ENCODE data around the gene CAP1.

CAP1 gene

GRCh38 chr1:40045182-40045581, 4.7 kb downstream of the CAP1 start:
- TF ChIP-seq CTCF (IDR thresholded peaks at IDR 0.05; ENCODE audit: insufficient read depth, low read length, missing control alignments), result no peak
- POLR2A ChIA-PET, result interaction anchor here (0.6 kb wide), 1 partner anchor 116 kb away, joined by 3 read pairs; no protein-coding TSS in a partner anchor

GRCh38 chr1:40045766-40046165, 5.2 kb downstream of the CAP1 start:
- H3K4me3 ChIP-seq (ENCODE audit: low read depth, low read length), result no peak overlapping the region
- ChIA-PET CTCF (interaction anchor here (1.3 to 1.6 kb wide), 4 partner anchors 14 to 144 kb away, joined by 3 to 5 read pairs (median 4); partner anchors contain the start of gene MYCL), POLR2A (interaction anchor here (0.6 to 0.7 kb wide), 2 partner anchors 10 to 116 kb away, joined by 3 read pairs; no protein-coding TSS in a partner anchor)
- TF ChIP-seq CTCF (IDR thresholded peaks at IDR 0.05; ENCODE audit: insufficient read depth, low read length, missing control alignments), result no peak
- DNase-seq (ENCODE audit: low read depth, low spot score), result no peak

More at GRCh38 chr1:40045182-40045581, 4.7 kb downstream of the CAP1 start:
- DNase-seq (ENCODE audit: low read depth, low spot score), result no peak
- CTCF ChIA-PET, result interaction anchor here (1.3 to 1.6 kb wide), 4 partner anchors 13 to 143 kb away, joined by 3 to 5 read pairs (median 4); partner anchors contain the start of gene MYCL
- no peak overlapping the region for H3K4me3 ChIP-seq (ENCODE audit: low read depth, low read length)

GRCh38 chr1:40047276-40047675, 6.7 kb downstream of the CAP1 start:
- ChIA-PET CTCF (no interaction called here), POLR2A (no interaction called here)
- no peak overlapping the region for H3K4me3 ChIP-seq (ENCODE audit: low read depth, low read length)
- no peak for TF ChIP-seq CTCF (IDR thresholded peaks at IDR 0.05; ENCODE audit: insufficient read depth, low read length, missing control alignments)
- DNase-seq (ENCODE audit: low read depth, low spot score), result no peak

GRCh38 chr1:40047769-40048168, 7.2 kb downstream of the CAP1 start:
- TF ChIP-seq CTCF (IDR thresholded peaks at IDR 0.05; ENCODE audit: insufficient read depth, low read length, missing control alignments), result no peak
- no peak for DNase-seq (ENCODE audit: low read depth, low spot score)
- ChIA-PET CTCF (no interaction called here), POLR2A (no interaction called here)
- no peak overlapping the region for H3K4me3 ChIP-seq (ENCODE audit: low read depth, low read length)

- ChIA-PET POLR2A (interaction anchor here (0.9 to 1.0 kb wide), 3 partner anchors 9 to 10 kb away, joined by 3 to 4 read pairs (median 4); partner anchors contain the start of gene CAP1), CTCF (interaction anchor here (1.0 to 1.8 kb wide), 8 partner anchors 9 to 287 kb away, joined by 3 to 6 read pairs (median 4); partner anchors contain the start of gene CAP1)
- TF ChIP-seq CTCF (IDR thresholded peaks at IDR 0.05; ENCODE audit: insufficient read depth, low read length, missing control alignments), result no peak
- no peak overlapping the region for H3K4me3 ChIP-seq (ENCODE audit: low read depth, low read length)
- DNase-seq (ENCODE audit: low read depth, low spot score), result no peak
Observed at GRCh38 chr1:40049725-40050124, 9.2 kb downstream of the CAP1 start.

- TF ChIP-seq CTCF (IDR thresholded peaks at IDR 0.05; ENCODE audit: insufficient read depth, low read length, missing control alignments), result no peak
- H3K4me3 ChIP-seq (ENCODE audit: low read depth, low read length), result no peak overlapping the region
- DNase-seq (ENCODE audit: low read depth, low spot score), result no peak
- ChIA-PET POLR2A (interaction anchor here (1.4 kb wide), 1 partner anchor 11 kb away, joined by 4 read pairs; the partner anchor contains the start of gene CAP1), CTCF (interaction anchor here (1.0 to 1.8 kb wide), 5 partner anchors 10 to 286 kb away, joined by 3 to 4 read pairs (median 4); partner anchors contain the start of gene CAP1)
Observed at GRCh38 chr1:40050863-40051262, 10.3 kb downstream of the CAP1 start.
